Measurements from ENCODE around the gene RFX7.

The RFX7 gene

GRCh38 chr15:56249092-56249491, 5.4 kb upstream of the RFX7 start:
- Histone ChIP-seq H3K4me3 (no peak overlapping the region), H3K27ac (no peak overlapping the region)
- no peak for TF ChIP-seq CTCF (IDR thresholded peaks at IDR 0.05)
- DNase-seq (ENCODE audit: low spot score), result no peak

GRCh38 chr15:56248311-56248992, 4.8 kb upstream of the RFX7 start:
- H3K27ac ChIP-seq, result no peak overlapping the region
- no peak for DNase-seq (ENCODE audit: low spot score)
- no peak overlapping the region for H3K4me3 ChIP-seq

GRCh38 chr15:56247266-56247665, 3.6 kb upstream of the RFX7 start:
- no peak for DNase-seq (ENCODE audit: low spot score)
- TF ChIP-seq CTCF (IDR thresholded peaks at IDR 0.05), result no peak
- no peak overlapping the region for H3K27ac ChIP-seq
- H3K4me3 ChIP-seq, result no peak overlapping the region

More at GRCh38 chr15:56248311-56248992, 4.8 kb upstream of the RFX7 start:
- TF ChIP-seq CTCF (IDR thresholded peaks at IDR 0.05), result no peak

- peak; percentile 89 for TF ChIP-seq CTCF (IDR thresholded peaks at IDR 0.05)
- Histone ChIP-seq H3K27ac (peak overlapping the region in 1 of 2 donors; percentile 50), H3K4me3 (peak overlapping the region; percentile 93)
- DNase-seq (ENCODE audit: low spot score), result peak; percentile 90
These were observed 2.5 kb upstream of the RFX7 start for GRCh38 chr15:56245871-56246814.

GRCh38 chr15:56244811-56245576, 1.3 kb upstream of the RFX7 start:
- Histone ChIP-seq H3K4me3 (peak overlapping the region; percentile 93), H3K27ac (peak overlapping the region; percentile 50 to 93)
- no peak for TF ChIP-seq CTCF (IDR thresholded peaks at IDR 0.05)
- DNase-seq (ENCODE audit: low spot score), result no peak

GRCh38 chr15:56244038-56244810, 545 bp upstream of the RFX7 start:
- no peak for TF ChIP-seq CTCF (IDR thresholded peaks at IDR 0.05)
- Histone ChIP-seq H3K27ac (peak overlapping the region; percentile 50 to 93), H3K4me3 (peak overlapping the region; percentile 93)
- DNase-seq (ENCODE audit: low spot score), result peak; percentile 73
